GM21360 (cell line): ENCODE data around the gene SCAPER.

Experiments
- ATAC-seq: cut with Tn5 transposase; IDR thresholded peaks from one replicate; pipeline ENCODE4 v1.9.1; 2021; ENCODE audit warnings: mild to moderate bottlenecking, moderate library complexity; ENCODE audit not compliant: unreplicated experiment

SCAPER gene

GRCh38 chr15:76342382-76343201, 562.5 kb downstream of the SCAPER start:
- ATAC-seq = no peak

- ATAC-seq = no peak
Observed at GRCh38 chr15:76342058-76342381, 563.1 kb downstream of the SCAPER start.

- no peak for ATAC-seq
Observed at GRCh38 chr15:76341366-76342057, 563.6 kb downstream of the SCAPER start.

- no peak for ATAC-seq
Observed at GRCh38 chr15:76340803-76341365, 564.3 kb downstream of the SCAPER start.

GRCh38 chr15:76340198-76340802, 564.8 kb downstream of the SCAPER start:
- ATAC-seq = no peak

- ATAC-seq = no peak
Observed at GRCh38 chr15:76339305-76340197, 565.6 kb downstream of the SCAPER start.

- no peak for ATAC-seq
Observed at GRCh38 chr15:76338486-76339304, 566.4 kb downstream of the SCAPER start.

GRCh38 chr15:76337696-76338485, 567.2 kb downstream of the SCAPER start:
- ATAC-seq = no peak

GRCh38 chr15:76337059-76337695, 568.0 kb downstream of the SCAPER start:
- ATAC-seq = no peak

- peak; percentile 49 for ATAC-seq
Observed at GRCh38 chr15:76336254-76337058, 568.7 kb downstream of the SCAPER start, which contains the start of gene ISL2. Gene ISL2 (plus strand): TSS chr15:76336773. CDS start chr15:76336884, 111 bp downstream.

- no peak for ATAC-seq
Observed at GRCh38 chr15:76335307-76336253, 569.6 kb downstream of the SCAPER start.

GRCh38 chr15:76334438-76335306, 570.5 kb downstream of the SCAPER start:
- ATAC-seq = no peak

GRCh38 chr15:76333720-76334437, 571.3 kb downstream of the SCAPER start:
- no peak for ATAC-seq

- no peak for ATAC-seq
Observed at GRCh38 chr15:76333309-76333708, 571.8 kb downstream of the SCAPER start.

- ATAC-seq = no peak
Observed at GRCh38 chr15:76332796-76333195, 572.3 kb downstream of the SCAPER start.
